Tibial nerve (tissue), 4 donors: ENCODE data around the gene PILRB. TPM values are rescaled to one million over a fixed set of nuclear protein-coding genes. Genes with fewer than 3 reads are reported as not detected.

Experiments used
- DNase-seq, 2 donors: peaks; one replicate each; pipeline ENCODE4 v3.0.0-alpha.2; 2019; ENCODE audit warnings: low spot score in 2 of 2
- H3K27ac ChIP-seq, 4 donors: fragments of 200-600 bp; sonication (generic) in 3 of 4; one replicate each; pipeline ENCODE4 v1.5.1; 2017 to 2019; ENCODE audit warnings: mild to moderate bottlenecking in 1 of 4
- H3K27me3 ChIP-seq, 2 donors: fragments of 200-600 bp; sonication (generic) in 1 of 2; one replicate each; pipeline versions ENCODE4 v1.5.1 to v1.6.0; 2017 to 2019
- H3K36me3 ChIP-seq, 3 donors: fragments of 200-600 bp; sonication (generic); one replicate each; pipeline ENCODE4 v1.5.1; 2018 to 2019
- H3K4me1 ChIP-seq, 4 donors: fragments of 200-600 bp; sonication (generic) in 3 of 4; one replicate each; pipeline ENCODE4 v1.5.1; 2017 to 2019
- H3K4me3 ChIP-seq, 4 donors: fragments of 200-600 bp; sonication (generic) in 3 of 4; one replicate each; pipeline ENCODE4 v1.5.1; 2017 to 2019; ENCODE audit warnings: mild to moderate bottlenecking in 1 of 4, moderate library complexity in 1 of 4
- H3K9me3 ChIP-seq, 4 donors: fragments of 200-600 bp; sonication (generic) in 3 of 4; one replicate each; pipeline ENCODE4 v1.5.1; 2017 to 2019
- EP300 ChIP-seq, 2 donors: sonication (generic); formaldehyde crosslinking; IDR thresholded peaks; one replicate each; pipeline ENCODE4 v1.6.1; 2017; ENCODE audit warnings: antibody characterized with exemption in 2 of 2, mild to moderate bottlenecking in 1 of 2
- POLR2A ChIP-seq, 2 donors: fragments of 450-650 bp; IDR thresholded peaks; one replicate each; pipeline ENCODE4 v1.6.1; 2017; ENCODE audit warnings: antibody characterized with exemption in 2 of 2, mild to moderate bottlenecking in 2 of 2, moderate library complexity in 2 of 2
- WGBS, 2 donors: methylation state at CpG; one replicate each; pipeline ENCODE4 v1.1.5; 2018; 5-methylcytosine and 5-hydroxymethylcytosine counted together
- total RNA-seq, 4 donors: library from RNA; depleted of rRNA; stranded (reverse); fragments of >200 nt; gene quantifications; one replicate each; pipeline ENCODE4 v1.1.0, GENCODE V29; 2016
- TF ChIP-seq, protein P1 (sequence below), 5 experiments: fragments of 200-600 bp in 3 of 5; fragments of 450-650 bp in 2 of 5; sonication (generic) in 3 of 5; IDR thresholded peaks; one replicate each; pipeline ENCODE4 v1.5.1; 2016 to 2019; ENCODE audit warnings: antibody characterized with exemption in 5 of 5, mild to moderate bottlenecking in 3 of 5, moderate library complexity in 2 of 5

The PILRB gene
- total RNA-seq, 4 donors from 2014 or later = 107 to 152 (median 132) TPM

DNA sequence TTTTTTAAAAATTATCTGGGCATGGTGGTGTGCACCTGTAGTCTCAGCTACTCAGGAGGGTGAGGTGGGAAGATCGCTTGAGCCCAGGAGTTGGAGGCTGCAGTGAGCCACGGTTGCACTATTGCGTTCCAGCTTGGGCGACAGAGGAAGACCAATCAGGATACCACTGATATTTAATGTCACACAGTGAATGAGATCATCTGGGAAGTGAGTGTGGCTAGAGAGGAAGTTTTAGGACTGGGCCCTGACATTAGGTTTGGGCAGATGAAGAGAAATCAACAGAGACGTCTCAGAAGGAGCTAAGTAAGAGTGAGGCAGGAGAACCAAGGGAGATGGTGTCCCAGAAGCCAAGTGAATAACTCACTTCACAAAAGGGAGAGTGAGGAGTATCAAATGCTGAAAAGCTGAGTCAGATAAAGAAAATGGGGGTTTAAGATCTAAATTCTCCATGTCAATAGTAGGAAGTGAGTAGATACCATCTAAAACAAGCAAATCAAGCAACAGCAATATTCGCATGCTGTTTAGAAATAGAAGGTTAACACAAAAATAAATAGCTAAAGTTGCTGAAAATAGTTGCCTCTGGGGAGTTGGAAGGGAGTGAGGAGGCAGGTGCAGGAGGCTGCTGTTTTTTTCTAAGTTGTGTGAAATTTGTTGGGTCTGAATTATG lies 26.8 kb downstream of the PILRB start:
- TF ChIP-seq, protein P1, sequence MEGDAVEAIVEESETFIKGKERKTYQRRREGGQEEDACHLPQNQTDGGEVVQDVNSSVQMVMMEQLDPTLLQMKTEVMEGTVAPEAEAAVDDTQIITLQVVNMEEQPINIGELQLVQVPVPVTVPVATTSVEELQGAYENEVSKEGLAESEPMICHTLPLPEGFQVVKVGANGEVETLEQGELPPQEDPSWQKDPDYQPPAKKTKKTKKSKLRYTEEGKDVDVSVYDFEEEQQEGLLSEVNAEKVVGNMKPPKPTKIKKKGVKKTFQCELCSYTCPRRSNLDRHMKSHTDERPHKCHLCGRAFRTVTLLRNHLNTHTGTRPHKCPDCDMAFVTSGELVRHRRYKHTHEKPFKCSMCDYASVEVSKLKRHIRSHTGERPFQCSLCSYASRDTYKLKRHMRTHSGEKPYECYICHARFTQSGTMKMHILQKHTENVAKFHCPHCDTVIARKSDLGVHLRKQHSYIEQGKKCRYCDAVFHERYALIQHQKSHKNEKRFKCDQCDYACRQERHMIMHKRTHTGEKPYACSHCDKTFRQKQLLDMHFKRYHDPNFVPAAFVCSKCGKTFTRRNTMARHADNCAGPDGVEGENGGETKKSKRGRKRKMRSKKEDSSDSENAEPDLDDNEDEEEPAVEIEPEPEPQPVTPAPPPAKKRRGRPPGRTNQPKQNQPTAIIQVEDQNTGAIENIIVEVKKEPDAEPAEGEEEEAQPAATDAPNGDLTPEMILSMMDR (IDR thresholded peaks at IDR 0.05) = no peak
- TF ChIP-seq EP300 (IDR thresholded peaks at IDR 0.05) = peak in 1 of 2 donors; percentile 6
- Histone ChIP-seq H3K36me3 (peaks cover 0 to 3% (median 0%) of the 10 kb centered on the region in 3 donors), H3K9me3 (no peaks in the 10 kb centered on the region), H3K4me1 (no peaks in the 10 kb centered on the region), H3K27me3 (no peaks in the 10 kb centered on the region), H3K4me3 (no peak overlapping the region), H3K27ac (no peak overlapping the region)
- WGBS, 2 donors = 58 to 66% methylated on average over 6 of the region's 6 CpGs
- no peak for DNase-seq

DNA sequence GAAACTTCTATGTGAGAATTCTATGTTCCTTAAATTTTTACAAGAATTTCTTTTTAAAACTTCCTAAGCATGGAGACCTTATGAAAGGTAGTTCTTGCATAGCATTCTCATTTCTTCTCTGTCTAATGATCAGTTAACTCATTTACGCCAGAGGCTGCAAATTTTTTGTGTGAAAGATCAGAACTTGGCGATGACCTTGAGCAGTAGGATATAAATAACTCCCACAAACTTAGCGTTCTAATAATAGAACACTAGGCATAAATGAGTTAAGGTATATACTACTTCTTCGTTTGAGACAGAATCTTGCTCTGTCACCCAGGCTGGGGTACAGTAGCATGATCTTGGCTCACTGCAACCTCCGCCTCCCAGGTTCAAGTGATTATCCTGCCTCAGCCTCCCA lies 29.0 kb downstream of the PILRB start:
- TF ChIP-seq, protein P1 (IDR thresholded peaks at IDR 0.05) = no peak
- TF ChIP-seq EP300 (IDR thresholded peaks at IDR 0.05) = no peak
- TF ChIP-seq POLR2A (IDR thresholded peaks at IDR 0.05) = no peak
- Histone ChIP-seq H3K27me3 (no peaks in the 10 kb centered on the region), H3K36me3 (peaks cover 0 to 6% (median 0%) of the 10 kb centered on the region in 3 donors), H3K27ac (no peak overlapping the region), H3K4me3 (no peak overlapping the region), H3K4me1 (no peaks in the 10 kb centered on the region), H3K9me3 (no peaks in the 10 kb centered on the region)
- 65 to 73% methylated on average over 5 of the region's 5 CpGs for WGBS, 2 donors
- no peak for DNase-seq

DNA sequence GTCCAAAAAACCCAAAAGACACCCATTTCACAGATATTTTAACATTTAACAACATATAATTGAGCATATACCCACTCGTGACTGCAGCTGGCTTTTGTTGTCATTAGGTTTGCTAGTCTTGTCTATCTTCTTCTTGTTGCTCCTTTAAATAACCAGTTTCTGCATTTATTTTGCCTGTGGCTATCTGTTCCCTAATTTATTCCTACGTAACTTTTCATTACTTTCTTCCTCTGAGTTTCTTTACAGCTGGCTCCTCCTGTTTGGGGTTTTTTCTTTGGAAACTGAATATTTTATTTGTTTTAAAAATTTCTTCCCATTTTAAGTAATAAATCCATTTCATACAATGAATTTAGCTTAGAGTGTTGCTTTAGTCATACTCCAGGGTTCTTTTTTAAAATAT lies 29.8 kb downstream of the PILRB start:
- no peaks in the 10 kb centered on the region for H3K4me1 ChIP-seq
- no peak for DNase-seq
- no peaks in the 10 kb centered on the region for H3K27me3 ChIP-seq
- H3K4me3 ChIP-seq = no peak overlapping the region
- TF ChIP-seq POLR2A (IDR thresholded peaks at IDR 0.05) = no peak
- TF ChIP-seq, protein P1 (IDR thresholded peaks at IDR 0.05) = no peak
- no peaks in the 10 kb centered on the region for H3K9me3 ChIP-seq
- H3K36me3 ChIP-seq = peaks cover 0 to 6% (median 0%) of the 10 kb centered on the region in 3 donors
- 59 to 77% methylated on average over 2 of the region's 2 CpGs for WGBS, 2 donors
- no peak overlapping the region for H3K27ac ChIP-seq

DNA sequence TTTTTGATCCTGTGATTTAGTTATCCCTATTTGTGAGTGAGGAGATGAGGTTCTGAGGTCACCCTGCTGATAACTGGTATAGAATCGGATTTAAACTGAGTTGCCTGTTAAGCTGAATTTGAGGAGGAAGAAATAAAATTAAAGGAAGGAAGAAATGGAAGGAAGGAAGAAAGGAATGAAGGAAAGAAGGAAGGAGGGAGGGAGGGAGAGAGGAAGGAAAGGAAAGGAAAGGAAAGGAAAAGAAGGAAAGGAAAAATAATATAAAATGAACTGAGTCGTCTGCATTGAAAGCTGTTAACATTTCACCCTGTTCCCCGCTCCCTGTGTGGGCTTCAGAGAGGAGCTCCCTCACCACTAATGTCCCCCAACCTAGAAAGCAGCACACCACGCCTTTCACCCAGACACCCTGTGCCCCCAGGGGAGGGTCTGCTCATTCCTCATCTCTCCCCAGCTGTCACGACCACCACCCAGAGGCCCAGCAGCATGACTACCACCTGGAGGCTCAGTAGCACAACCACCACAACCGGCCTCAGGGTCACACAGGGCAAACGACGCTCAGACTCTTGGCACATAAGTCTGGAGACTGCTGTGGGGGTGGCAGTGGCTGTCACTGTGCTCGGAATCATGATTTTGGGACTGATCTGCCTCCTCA lies 31.6 kb downstream of the PILRB start:
- no peak for DNase-seq

More for the DNA sequence above, 31.6 kb downstream of the PILRB start:
- no peaks in the 10 kb centered on the region for H3K4me1 ChIP-seq
- no peaks in the 10 kb centered on the region for H3K27me3 ChIP-seq
- TF ChIP-seq EP300 (IDR thresholded peaks at IDR 0.05) (no peak), POLR2A (IDR thresholded peaks at IDR 0.05) (no peak)
- TF ChIP-seq, protein P1 (IDR thresholded peaks at IDR 0.05) = no peak
- no peak overlapping the region for H3K4me3 ChIP-seq
- H3K9me3 ChIP-seq = no peaks in the 10 kb centered on the region
- no peak overlapping the region for H3K27ac ChIP-seq
- WGBS, 2 donors = 60 to 68% methylated on average over 9 of the region's 9 CpGs
- H3K36me3 ChIP-seq = peaks cover 0 to 6% (median 0%) of the 10 kb centered on the region in 3 donors
